HG03139 (cell line): ENCODE measurements around the gene GSTA4.
"Not testable (repeated sequence)": the region's sequence is repeated elsewhere in the genome, so short reads cannot be mapped to it uniquely, and the experiment has no call there.

Source experiments
- ATAC-seq: cut with Tn5 transposase; IDR thresholded peaks from one replicate; pipeline ENCODE4 v1.9.1; 2021; ENCODE audit not compliant: unreplicated experiment

GSTA4 gene

DNA sequence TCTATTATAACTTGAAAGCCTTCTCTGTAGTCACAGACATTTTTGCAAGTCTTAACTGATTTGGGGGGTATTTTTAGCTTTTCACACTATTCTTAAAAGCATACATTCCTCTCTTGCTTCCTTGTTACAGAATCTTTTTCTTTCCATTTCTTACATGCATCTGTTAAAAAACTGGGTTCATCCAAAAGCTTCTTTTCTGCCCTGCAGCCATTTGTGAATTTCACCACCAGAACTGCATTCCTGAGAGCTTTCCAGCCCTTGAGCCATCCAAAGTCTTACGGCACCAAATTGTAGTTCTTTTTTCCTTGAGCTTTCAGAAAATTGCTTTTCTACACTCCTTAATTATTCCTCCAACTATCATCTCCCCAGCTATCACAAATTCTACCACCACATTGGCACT lies 19.7 kb upstream of the GSTA4 start:
- no peak for ATAC-seq

DNA sequence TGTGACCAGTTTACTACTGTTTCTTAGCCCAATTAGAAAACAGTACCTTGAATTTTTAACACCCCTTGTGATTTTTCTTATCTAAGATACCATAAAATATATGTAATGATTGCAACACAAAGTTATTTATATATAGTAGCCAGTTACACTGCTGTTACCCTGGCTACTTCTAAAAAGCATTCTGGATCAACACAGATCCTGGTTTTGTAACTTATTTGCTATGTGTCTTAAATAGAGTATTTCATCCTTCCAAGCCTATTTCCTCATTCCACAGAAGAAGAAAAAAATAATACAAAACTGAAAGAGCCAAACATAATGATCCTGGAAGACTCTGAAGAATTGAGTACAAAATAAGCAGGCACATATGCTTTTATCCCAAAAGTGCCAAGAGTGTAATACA lies 19.0 kb upstream of the GSTA4 start:
- no peak for ATAC-seq

DNA sequence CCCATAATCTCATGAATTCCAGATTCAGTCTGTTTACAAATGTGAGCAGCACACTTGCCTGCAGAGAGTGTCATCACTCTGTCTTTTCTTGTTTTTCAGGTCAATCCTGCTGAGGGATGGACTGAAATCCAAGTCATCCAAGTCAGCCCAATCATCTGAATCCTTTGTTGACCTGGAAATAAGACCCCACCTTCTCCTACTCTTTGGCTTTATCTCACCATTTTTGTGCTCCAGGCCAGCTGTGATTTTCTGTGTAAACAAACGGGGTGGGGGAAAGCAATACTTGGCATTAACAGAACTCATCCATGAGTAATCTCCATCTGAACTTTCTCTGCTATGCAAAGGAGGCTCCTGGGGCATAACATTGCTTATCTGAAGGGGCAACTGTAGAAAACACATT lies 16.9 kb upstream of the GSTA4 start:
- ATAC-seq, result no peak

DNA sequence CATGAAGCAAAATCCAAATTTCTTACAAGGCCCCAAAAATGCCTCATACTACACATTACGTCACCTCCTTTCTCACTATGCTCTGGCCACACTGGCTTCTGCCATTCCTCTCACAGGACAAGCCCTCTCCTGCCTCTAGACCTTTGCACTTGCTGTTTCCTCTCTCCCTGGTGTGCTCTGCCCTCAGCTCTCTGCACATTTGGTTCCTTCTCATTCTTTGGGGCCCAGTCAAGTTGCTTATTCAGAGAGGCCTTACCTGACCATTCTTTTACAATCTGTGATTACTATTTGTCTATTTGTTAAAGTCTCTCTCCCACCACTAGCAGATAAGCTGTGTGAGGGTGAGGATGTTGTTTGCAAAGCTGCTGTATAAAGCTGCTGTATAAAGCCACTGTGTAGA lies 15.4 kb upstream of the GSTA4 start:
- no peak for ATAC-seq

DNA sequence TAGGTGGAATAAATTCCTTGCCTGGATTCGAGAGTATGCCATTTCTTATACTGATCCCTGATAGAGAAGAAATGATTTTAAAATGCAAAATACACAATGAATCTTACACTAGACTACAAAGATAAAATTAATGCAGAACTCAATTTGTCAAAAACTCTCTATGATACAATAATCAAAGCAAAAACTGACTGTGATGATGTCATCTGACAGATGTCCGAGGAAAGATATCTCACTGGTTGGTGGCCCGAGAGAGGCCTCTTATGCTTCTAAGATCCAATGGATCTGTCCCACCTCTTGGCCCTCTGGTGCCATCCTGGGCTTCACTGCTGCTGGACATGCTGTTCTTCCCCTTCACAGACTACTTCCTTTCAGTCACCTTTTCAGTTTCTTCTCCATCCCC lies 14.4 kb upstream of the GSTA4 start:
- no peak for ATAC-seq

DNA sequence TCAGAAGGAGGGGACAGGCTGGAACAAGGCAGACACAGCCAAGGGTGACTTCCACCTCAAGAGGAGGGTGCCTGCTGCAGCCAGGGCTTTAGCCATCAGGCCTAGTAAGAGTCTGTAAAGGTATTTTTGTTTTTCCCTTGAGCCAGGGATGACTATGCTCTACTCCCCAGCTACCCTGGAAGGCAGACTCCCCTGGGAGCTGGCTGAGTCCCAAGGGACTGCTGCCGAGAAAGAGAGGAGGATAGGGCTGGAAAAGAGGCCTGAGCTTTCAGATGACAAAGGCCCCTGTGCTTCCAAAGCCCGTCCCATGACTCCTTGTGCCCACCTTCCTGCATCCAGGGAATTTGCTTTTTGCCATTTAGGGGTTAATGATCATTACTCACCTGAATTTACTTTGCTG lies 14.0 kb upstream of the GSTA4 start:
- no peak for ATAC-seq

DNA sequence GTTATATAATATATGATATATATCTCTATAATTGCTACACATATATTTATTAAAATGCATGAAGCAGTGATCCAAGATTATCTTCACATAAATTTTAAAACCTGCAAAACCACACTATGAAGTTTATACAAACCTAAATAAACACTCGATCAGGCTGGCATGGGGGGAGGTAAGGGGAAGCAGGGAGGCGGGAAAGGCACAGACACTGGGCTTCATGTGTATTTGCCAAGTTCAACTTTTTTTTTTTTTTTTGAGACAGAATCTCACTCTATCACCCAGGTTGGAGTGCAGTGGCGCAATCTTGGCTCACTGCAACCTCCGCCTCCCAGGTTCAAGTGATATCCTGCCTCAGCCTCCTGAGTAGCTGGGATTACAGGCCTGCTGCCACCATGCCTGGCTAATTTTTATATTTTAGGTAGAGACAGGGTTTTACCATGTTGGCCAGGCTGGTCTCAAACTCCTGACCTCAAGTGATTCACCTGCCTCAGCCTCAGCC lies 13.2 kb upstream of the GSTA4 start:
- ATAC-seq, result not testable (repeated sequence)

DNA sequence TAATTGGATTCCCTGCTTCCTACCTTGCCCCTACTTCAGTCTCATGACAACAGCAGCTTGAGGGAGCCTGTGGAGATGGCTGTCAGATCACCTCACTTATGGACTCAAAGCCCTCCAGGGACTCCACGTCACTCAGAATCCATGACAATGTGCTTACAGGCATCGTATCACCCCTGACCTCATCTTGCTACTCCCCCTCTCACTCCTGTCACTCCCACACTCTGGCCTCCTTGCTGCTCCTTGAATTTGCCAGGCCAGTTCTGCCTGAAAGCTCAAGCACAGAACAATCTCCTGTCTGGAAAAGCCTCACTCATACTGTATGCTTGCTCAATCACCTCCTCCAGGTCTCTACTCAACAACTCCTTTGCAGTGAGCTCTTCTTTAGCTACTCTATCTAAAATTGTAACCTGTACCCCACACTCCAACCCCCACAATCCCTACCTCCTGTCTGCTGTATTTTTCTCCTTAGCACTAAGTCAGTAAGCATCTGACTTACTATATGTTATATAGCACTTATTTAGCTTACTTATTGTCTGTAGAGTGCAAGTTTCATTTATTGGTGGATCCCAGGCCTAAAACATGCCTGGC lies 10.7 kb upstream of the GSTA4 start:
- no peak for ATAC-seq

DNA sequence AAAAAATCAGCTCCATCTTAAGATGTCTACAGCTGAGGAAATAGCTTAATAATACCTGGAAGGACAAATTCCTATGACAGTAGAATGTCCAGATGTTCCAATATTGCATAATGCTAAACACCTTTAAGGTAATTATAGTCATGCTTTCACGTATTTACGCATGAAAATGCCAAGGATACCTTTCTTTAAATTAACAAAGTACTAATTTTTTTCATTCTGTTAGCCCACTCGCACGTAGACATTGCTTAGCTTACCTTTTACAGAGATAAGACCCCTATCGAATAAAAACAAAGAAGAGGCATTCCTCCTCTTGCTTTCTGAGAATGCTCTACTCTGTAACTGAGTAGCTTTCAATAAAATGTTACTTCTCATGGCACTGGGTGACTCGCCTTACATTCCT lies 4.4 kb upstream of the GSTA4 start:
- no peak for ATAC-seq

DNA sequence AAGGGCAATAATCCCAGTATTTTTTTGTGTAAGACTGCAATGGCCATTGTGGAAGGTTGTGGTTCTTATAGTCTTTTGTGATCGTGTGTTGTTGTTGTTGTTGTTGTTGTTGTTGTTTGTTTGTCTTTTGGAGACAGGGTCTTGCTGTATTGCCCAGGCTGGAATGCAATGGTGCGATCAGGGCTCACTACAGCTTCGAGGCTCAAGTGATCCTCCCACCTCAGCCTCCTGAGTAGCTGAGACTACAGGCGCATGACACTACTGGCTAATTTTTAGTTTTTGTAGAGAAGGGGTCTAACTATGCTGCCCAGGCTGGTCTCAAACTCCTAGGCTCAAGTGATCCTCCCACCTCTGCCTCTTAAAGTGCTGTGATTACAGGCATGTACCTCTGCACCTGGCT lies 3.5 kb upstream of the GSTA4 start:
- no peak for ATAC-seq

DNA sequence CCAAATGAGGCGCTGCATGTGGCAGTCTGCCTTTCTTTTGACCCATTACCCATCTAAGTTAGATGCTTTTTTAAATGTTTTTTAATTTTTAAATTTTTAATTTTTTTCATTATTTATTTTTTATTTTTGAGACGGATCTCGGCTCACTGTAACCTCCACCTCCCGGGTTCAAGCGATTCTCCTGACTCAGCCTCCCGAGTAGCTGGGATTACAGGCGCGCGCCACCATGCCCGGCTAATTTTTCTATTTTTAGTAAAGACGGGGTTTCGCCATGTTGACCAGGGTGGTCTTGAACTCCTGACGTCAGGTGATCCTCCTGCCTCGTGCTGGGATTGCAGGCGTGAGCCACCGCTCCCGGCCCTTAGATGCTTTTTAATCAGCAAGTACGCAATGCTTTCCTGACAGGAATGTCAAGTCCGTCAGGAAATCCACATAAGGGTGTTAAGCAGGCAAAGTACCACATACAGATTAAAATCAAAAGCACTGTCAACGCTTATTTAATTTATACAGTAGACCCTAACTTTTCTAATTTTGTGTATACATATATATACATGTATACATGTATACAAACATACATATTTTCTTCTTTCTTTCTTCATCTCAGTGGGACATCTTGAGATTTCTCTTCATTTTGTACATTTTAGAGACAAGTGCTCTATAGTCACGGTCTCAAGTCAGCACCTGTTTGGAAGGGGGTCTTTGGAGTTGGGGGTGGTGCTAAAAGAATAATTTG lies 995 bp upstream of the GSTA4 start:
- no peak for ATAC-seq

DNA sequence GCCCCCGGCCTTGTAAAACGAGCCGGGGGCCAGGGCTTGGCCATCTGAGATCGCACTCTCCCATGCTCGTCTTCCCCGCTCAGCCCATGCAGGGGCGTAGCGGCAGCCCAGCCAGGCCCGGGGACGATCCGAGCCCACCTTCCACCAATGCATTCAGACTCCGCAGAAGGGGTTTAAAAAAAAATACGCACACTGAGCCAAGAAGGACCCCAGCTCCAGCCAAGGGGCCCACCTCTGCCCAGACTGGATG lies 320 bp downstream of the GSTA4 start:
- peak; percentile 15 for ATAC-seq

DNA sequence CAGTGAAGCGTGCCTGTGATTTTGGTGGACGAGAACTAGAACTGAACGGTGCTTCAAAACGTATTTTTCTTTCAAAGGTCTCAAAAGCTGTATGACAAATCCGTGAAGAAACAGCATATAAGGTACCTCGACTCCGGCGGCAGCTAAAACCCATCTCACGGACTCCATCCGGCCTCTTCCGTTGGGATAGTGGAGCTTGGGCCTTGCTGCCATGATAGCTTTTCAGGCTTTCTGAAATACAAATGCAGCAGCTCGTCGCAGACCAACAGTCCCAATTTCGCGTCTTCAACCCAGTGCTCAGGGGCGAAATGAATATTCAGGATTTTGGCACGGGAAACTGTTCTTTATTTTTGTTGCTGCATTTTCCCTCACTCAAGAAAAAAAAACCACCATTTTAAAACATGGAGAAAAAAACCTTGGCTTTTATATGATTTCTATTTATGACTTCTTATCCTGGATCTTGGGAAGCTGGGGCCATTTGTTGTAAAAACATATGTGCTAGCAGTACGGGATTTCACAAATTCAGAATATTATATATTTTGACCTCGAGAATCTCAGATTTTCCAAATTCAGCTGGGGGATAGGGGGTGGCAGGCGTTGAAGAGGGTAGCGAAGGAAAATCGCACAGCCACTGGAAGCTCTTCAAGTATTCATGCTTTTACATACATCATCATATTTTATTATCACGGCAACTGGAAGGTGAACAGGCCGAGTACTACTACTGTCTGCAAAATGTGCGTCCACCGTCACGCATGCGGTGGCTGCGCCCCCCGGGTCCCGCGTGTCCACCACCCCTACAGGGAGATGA lies 849 bp downstream of the GSTA4 start:
- ATAC-seq, result no peak

DNA sequence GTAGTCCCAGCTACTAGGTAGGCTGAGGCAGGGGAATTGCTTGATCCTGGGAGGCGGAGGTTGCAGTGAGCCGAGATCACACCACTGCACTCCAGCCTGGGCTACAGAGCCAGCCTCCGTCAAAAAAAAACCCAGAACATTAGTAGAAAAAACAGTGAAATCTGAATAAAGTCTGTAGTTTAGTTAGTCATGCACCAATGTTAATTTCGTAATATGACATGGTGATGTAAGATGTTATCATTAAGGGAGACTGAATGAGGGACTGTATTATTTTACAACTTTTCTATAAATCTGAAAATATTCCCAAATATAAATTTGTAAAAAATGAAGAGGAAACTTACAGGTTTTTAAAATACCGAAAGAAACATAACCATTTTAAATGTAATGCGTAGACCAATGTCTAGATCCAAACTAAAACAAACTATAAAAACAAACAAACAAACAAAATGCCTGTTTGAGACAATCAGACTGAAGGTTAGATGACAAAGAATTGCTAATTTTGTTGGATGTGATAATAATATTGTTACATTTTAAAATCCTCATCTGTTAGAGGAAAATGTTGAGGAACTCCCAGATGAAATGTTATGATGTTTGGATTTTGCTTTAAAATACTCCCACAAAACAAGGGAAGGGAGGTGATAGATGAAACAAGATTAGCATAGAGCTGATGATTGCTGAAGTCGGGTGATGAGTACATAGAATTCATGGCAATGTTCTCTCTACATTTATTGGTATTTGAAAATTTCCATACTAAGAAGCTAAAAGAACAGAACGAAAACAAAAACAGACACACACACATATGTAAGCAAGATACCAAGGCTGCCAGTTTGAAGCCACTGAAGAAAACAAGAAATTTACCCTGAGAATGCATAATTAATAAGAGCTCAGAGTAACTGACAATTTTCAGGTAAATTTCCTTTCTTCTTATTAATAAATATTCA lies 1.8 kb downstream of the GSTA4 start:
- no peak for ATAC-seq

DNA sequence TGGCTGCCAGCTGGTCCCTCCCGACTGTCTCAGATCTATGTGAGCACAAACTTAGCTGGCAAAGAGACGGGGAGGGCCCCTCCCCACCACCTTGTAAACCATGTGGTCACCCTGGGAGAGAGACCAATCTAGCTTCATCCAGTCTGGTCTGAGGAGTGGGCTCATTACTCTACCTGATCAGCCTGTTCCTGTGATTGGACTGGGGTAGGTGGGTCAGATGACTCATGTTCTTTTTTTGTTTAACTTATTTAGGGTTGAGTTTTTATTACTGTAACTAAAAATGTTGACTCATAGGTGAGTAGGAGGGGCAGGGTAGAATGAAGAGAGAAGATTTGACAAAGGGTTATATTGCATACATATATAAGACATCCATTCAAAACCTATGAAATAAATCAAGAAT lies 4.7 kb downstream of the GSTA4 start:
- ATAC-seq, result no peak

DNA sequence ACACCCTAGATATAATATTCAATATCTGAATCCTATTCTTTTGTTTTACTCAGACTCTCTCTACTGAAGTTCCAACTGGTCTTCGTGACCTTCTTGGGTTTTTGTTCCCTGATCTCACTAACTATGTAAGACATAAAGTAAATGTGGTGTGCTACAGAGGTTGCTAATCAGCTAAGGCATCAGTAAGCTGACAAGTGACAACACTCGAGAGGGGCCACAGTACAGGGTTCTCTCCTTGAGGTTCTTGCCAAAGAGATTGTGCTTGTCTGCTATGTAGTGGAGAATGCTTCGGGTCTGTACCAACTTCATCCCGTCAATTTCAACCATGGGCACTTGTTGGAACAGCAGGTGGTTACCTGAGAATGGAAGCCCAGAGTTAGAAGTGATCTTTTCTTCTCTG lies 9.9 kb downstream of the GSTA4 start:
- ATAC-seq, result no peak

DNA sequence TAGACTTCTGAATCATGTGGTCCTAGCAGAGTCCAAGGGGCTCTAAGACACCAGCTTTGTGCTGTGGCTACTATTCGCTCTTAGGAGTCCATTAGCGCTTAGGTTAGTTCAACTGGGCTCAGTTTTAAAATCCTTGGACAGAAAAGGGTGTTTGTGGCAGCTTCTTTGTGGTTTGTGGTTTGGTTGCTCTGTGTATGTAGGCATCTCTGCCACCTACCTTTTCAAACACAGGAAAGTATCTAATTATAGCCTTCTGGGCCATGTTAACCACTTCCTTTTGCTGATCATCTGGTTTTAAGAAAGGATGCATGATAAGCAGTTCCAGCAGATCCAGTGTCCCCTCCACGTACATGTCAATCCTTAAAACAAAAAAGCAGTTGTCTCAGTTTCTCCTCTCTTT lies 10.8 kb downstream of the GSTA4 start:
- peak; percentile 77 for ATAC-seq

DNA sequence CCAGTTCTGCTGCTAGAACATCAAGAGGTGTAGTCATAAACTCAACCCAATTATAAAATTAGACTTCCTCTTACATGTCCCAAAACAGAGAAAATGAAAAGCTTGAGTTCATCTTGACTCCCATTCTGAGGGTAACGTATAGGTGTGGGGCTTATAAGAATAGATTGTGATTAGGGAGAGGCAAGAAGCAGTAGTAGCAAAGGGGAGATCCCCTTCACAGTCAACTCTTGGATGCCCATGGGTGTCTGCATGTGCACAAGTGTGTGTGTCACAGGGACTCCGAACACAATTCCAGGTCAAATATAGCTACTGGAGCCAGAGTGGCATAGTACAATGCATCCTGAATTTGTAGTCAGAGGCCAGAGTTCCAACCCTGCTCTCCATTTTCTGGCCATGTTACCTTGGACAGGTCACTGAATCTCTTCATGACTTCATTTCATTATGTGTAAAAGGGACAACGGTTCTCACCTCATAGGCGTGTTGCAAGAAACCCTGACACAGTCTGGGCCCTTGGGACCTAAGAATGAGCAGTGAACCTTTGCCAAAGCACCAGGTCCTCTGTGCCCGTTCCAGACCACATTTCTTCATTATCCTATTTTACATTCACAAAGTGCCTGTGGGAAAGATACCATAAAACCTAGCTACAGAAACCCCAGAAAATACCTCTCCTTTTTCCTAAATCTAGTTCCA lies 11.8 kb downstream of the GSTA4 start:
- no peak for ATAC-seq

DNA sequence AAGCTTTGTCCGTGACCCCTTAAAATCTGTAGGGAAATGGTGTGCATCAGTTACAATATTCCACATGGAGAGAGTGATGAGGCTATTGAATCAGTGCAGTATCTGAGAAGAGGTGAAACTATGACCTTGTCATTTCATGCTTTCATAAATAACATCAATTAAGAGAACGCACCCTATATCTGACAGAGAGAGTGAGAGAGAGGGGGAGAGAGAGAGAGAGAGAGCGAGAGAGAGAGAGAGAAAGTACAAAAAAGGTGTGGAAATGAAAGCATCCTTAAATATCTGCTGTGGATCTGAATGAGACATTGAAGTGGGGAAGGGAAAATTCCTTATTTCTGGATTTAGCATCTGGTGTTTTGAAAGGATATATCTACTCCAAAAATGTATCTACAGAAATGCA lies 12.4 kb downstream of the GSTA4 start:
- ATAC-seq, result no peak

DNA sequence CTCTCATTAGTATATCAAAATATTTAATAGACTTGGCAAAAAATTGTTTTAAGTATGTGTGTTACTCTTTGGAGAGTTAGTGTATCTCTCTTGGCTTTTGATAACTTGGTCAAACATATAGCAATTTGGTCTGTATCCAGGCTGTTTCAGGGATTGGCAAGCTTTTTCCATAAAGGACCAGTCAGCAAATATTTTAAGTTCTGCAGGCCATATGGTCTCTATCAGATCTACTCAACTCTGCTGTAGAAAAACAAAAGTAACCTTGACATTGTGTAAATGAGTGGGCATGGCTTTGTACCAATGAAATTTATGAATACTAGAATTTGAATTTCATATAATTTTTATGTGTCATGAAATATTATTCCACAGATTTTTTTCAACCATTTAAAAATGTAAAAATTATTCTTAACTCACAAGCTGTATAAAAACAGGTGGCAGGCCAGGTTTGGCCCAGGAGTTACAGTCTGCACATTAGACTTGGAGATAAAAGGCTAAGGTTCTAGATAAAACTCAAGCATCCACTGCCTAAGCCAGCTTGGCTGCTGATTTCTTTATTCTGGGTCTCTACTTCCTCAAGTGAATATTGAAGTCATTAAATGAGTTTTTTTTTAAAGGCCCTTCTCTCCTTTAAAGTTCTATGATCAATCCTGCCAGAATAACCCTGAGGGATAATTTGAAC lies 13.7 kb downstream of the GSTA4 start:
- ATAC-seq, result no peak
